Neural cell (in vitro differentiated cells): ENCODE data around the gene FASTK. TPM values are rescaled to one million over a fixed set of nuclear protein-coding genes. Genes with fewer than 3 reads are reported as not detected.

ENCODE experiments used
- H2AFZ ChIP-seq: fragments of 200-600, 300-800 bp; sonication (generic), shearing (Covaris generic); 2 replicates; pipeline ENCODE4 v1.6.0; 2014; ENCODE audit warnings: low read depth, mild to moderate bottlenecking, antibody characterized with exemption, low read length, moderate library complexity
- H3F3A ChIP-seq: fragments of 200-600 bp; shearing (Covaris generic); 2 replicates; pipeline ENCODE4 v1.6.1; 2016; ENCODE audit warnings: mild to moderate bottlenecking, moderate library complexity, mixed read lengths, antibody characterized with exemption, low read length; ENCODE audit not compliant: insufficient read depth, poor library complexity, severe bottlenecking
- H3K27ac ChIP-seq: fragments of 200-600, 300-800 bp; sonication (generic), shearing (Covaris generic); 2 replicates; pipeline ENCODE4 v1.5.1; 2014; ENCODE audit warnings: mild to moderate bottlenecking, low read length, moderate library complexity
- H3K27me3 ChIP-seq: fragments of 300-800, 200-600 bp; sonication (generic), shearing (Covaris generic); 2 replicates; pipeline ENCODE4 v1.6.0; 2014; ENCODE audit warnings: mild to moderate bottlenecking, low read depth, low read length, moderate library complexity; ENCODE audit not compliant: insufficient read depth
- H3K36me3 ChIP-seq: fragments of 300-800, 200-600 bp; sonication (generic), shearing (Covaris generic); 2 replicates; pipeline ENCODE4 v1.5.1; 2014; ENCODE audit warnings: mild to moderate bottlenecking, antibody characterized with exemption, low read length, moderate library complexity; ENCODE audit not compliant: insufficient read depth
- H3K4me2 ChIP-seq: fragments of 300-800, 200-600 bp; sonication (generic), shearing (Covaris generic); 2 replicates; pipeline ENCODE4 v1.6.0; 2014; ENCODE audit warnings: mild to moderate bottlenecking, low read length
- H3K4me3 ChIP-seq: fragments of 300-800, 200-600 bp; sonication (generic), shearing (Covaris generic); 2 replicates; pipeline ENCODE4 v1.5.1; 2014; ENCODE audit warnings: mild to moderate bottlenecking, low read length, moderate library complexity
- H3K79me2 ChIP-seq: fragments of 200-600 bp; shearing (Covaris generic); replicated peaks from 2 replicates; pipeline ENCODE4 v1.6.0; 2014; ENCODE audit warnings: mild to moderate bottlenecking, low read length, moderate library complexity; ENCODE audit not compliant: insufficient read depth
- H3K9ac ChIP-seq: fragments of 300-800, 200-600 bp; sonication (generic), shearing (Covaris generic); 2 replicates; pipeline ENCODE4 v1.6.1; 2016; ENCODE audit warnings: mild to moderate bottlenecking, low read length, mixed read lengths
- H3K9me2 ChIP-seq: fragments of 200-600 bp; shearing (Covaris generic); 2 replicates; pipeline ENCODE4 v1.6.1; 2016; ENCODE audit warnings: mild to moderate bottlenecking, low read length, mixed read lengths; ENCODE audit not compliant: insufficient read depth
- H3K9me3 ChIP-seq: fragments of 200-600, 300-800 bp; sonication (generic), shearing (Covaris generic); 2 replicates; pipeline ENCODE4 v1.6.1; 2016; ENCODE audit warnings: mild to moderate bottlenecking, mixed run types, low read length, moderate library complexity, mixed read lengths
- H4K20me1 ChIP-seq: fragments of 200-600 bp; shearing (Covaris generic); 2 replicates; pipeline ENCODE4 v1.6.1; 2016; ENCODE audit warnings: mild to moderate bottlenecking, mixed run types; ENCODE audit not compliant: insufficient read depth
- CTCF ChIP-seq: fragments of 450-650 bp; IDR thresholded peaks from 2 replicates; pipeline ENCODE4 v1.5.1; 2014; ENCODE audit warnings: antibody characterized with exemption, mild to moderate bottlenecking, moderate library complexity; ENCODE audit not compliant: poor library complexity, severe bottlenecking
- EP300 ChIP-seq: fragments of 450-650 bp; conservative IDR thresholded peaks from 2 replicates; pipeline ENCODE4 v1.6.1; 2014; ENCODE audit warnings: antibody characterized with exemption, mild to moderate bottlenecking, moderate library complexity; ENCODE audit not compliant: poor library complexity, severe bottlenecking
- EZH2 ChIP-seq: fragments of 200-600, 300-800 bp; shearing (Covaris generic), sonication (generic); IDR thresholded peaks from 2 replicates; pipeline ENCODE4 v1.6.1; 2014; ENCODE audit warnings: antibody characterized with exemption, low read length, borderline replicate concordance, mild to moderate bottlenecking; ENCODE audit not compliant: insufficient read depth, poor library complexity, severe bottlenecking
- MXI1 ChIP-seq: fragments of 450-650 bp; conservative IDR thresholded peaks from 2 replicates; pipeline ENCODE4 v1.6.1; 2014; ENCODE audit warnings: antibody characterized with exemption, mild to moderate bottlenecking; ENCODE audit not compliant: poor library complexity, severe bottlenecking
- POLR2AphosphoS5 ChIP-seq: IDR thresholded peaks from 2 replicates; pipeline ENCODE4 v1.6.1; 2012
- RAD21 ChIP-seq: fragments of 450-650 bp; conservative IDR thresholded peaks from 2 replicates; pipeline ENCODE4 v1.6.1; 2014; ENCODE audit warnings: antibody characterized with exemption, mild to moderate bottlenecking, moderate library complexity
- SMC3 ChIP-seq: fragments of 450-650 bp; conservative IDR thresholded peaks from 2 replicates; pipeline ENCODE4 v1.6.1; 2014; ENCODE audit warnings: antibody characterized with exemption, mild to moderate bottlenecking, moderate library complexity; ENCODE audit not compliant: poor library complexity
- TAF1 ChIP-seq: IDR thresholded peaks from 2 replicates; pipeline ENCODE4 v1.6.1; 2012; ENCODE audit warnings: low read depth
- polyA plus RNA-seq: library from polyadenylated mRNA; depleted of rRNA; stranded (reverse); fragments of >200 nt; gene quantifications from 2 replicates; pipeline ENCODE4 v1.2.3, GENCODE V29; 2014
- TF ChIP-seq, protein P1 (sequence below): IDR thresholded peaks from 2 replicates; pipeline ENCODE4 v1.6.1; 2012; ENCODE audit warnings: borderline replicate concordance

The FASTK gene
- polyA plus RNA-seq, 1 donor from 2014 or later: 147 TPM

DNA sequence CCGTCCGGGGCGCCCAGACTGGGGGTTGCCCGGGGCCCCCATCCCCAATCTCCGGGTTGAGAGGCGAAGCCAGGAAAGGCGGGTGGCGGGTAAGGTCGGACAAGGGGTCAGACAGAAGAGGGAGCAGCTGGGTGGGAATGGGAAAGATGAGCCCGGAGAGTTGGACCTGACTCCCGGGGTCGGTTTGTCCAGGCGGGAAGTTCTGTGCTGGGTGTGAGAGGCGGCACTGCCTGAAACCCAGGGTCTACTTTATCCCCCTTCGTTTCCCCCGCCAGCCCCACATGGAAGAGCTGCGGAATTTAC lies 20.5 kb downstream of the FASTK start:
- no peak overlapping the region for H3K27ac ChIP-seq
- H3K9ac ChIP-seq: peak overlapping the region; percentile 34
- no peaks in the 10 kb centered on the region for H3K9me3 ChIP-seq
- H3K36me3 ChIP-seq: no peaks in the 10 kb centered on the region
- H3F3A ChIP-seq: peaks cover 6% of the 10 kb centered on the region
- no peaks in the 10 kb centered on the region for H3K79me2 ChIP-seq
- no peak overlapping the region for H2AFZ ChIP-seq
- TF ChIP-seq CTCF: no peak
- TF ChIP-seq MXI1: no peak
- TF ChIP-seq, protein P1, sequence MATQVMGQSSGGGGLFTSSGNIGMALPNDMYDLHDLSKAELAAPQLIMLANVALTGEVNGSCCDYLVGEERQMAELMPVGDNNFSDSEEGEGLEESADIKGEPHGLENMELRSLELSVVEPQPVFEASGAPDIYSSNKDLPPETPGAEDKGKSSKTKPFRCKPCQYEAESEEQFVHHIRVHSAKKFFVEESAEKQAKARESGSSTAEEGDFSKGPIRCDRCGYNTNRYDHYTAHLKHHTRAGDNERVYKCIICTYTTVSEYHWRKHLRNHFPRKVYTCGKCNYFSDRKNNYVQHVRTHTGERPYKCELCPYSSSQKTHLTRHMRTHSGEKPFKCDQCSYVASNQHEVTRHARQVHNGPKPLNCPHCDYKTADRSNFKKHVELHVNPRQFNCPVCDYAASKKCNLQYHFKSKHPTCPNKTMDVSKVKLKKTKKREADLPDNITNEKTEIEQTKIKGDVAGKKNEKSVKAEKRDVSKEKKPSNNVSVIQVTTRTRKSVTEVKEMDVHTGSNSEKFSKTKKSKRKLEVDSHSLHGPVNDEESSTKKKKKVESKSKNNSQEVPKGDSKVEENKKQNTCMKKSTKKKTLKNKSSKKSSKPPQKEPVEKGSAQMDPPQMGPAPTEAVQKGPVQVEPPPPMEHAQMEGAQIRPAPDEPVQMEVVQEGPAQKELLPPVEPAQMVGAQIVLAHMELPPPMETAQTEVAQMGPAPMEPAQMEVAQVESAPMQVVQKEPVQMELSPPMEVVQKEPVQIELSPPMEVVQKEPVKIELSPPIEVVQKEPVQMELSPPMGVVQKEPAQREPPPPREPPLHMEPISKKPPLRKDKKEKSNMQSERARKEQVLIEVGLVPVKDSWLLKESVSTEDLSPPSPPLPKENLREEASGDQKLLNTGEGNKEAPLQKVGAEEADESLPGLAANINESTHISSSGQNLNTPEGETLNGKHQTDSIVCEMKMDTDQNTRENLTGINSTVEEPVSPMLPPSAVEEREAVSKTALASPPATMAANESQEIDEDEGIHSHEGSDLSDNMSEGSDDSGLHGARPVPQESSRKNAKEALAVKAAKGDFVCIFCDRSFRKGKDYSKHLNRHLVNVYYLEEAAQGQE: no peak
- no peak for TF ChIP-seq SMC3
- no peak for TF ChIP-seq RAD21
- no peak for TF ChIP-seq EZH2
- no peak for TF ChIP-seq TAF1
- TF ChIP-seq POLR2AphosphoS5: no peak
- TF ChIP-seq EP300: no peak
- peak overlapping the region; percentile 92 for H3K4me3 ChIP-seq
- H3K4me2 ChIP-seq: no peak overlapping the region
- no peaks in the 10 kb centered on the region for H4K20me1 ChIP-seq
- H3K9me2 ChIP-seq: no peaks in the 10 kb centered on the region
- peaks cover 7% of the 10 kb centered on the region for H3K27me3 ChIP-seq

- Histone ChIP-seq H3K9me3 (no peaks in the 10 kb centered on the region), H2AFZ (peak within 1 kb of the TSS; percentile 84), H4K20me1 (no peaks in the 10 kb centered on the region), H3K27me3 (peaks cover 7% of the 10 kb centered on the region), H3K27ac (peak within 1 kb of the TSS; percentile 95), H3K4me2 (peak within 1 kb of the TSS; percentile 84), H3K79me2 (no peaks in the 10 kb centered on the region), H3F3A (peaks cover 6% of the 10 kb centered on the region), H3K4me3 (peak within 1 kb of the TSS; percentile 92), H3K9me2 (no peaks in the 10 kb centered on the region), H3K9ac (peak within 1 kb of the TSS; percentile 88), H3K36me3 (no peaks in the 10 kb centered on the region)
- TF ChIP-seq CTCF: peak; percentile 40
- TF ChIP-seq, protein P1: no peak
Observed at GRCh38 chr7:151059367-151060112, 21.1 kb downstream of the FASTK start, which contains the start of gene SLC4A2. Gene SLC4A2 (plus strand): TSS chr7:151059589. CDS start chr7:151061988, 2,399 bp downstream.
